HCT116 (cell line): ENCODE data around the gene TPD52L2. TPM values are rescaled to one million over a fixed set of nuclear protein-coding genes. Genes with fewer than 3 reads are reported as not detected.

Source experiments
- ATAC-seq: fragments of 200-7000 bp; cut with Tn5 transposase; 2 replicates; pipeline ENCODE4 v1.9.1; 2020; ENCODE audit warnings: mild to moderate bottlenecking, moderate library complexity
- BruUV-seq: library from RNA; stranded (reverse); fragments of 400-500 nt; replicated peaks from 2 replicates; lab custom pipeline; 2021; lab: Mats Ljungman, UMichigan
- CTCF ChIA-PET: fragments of 300-600 bp; sonication (Branson Sonifier 250); formaldehyde crosslinking; loops from one replicate; lab custom pipeline; 2021; ENCODE audit warnings: antibody characterized with exemption; lab: Charles Lee
- POLR2A ChIA-PET: fragments of 300-600, 350-600 bp; sonication (Branson Sonifier 250); formaldehyde crosslinking; loops from one replicate; lab custom pipeline; 2021; ENCODE audit warnings: antibody characterized with exemption; lab: Charles Lee
- RAD21 ChIA-PET, 2 experiments: fragments of 300-600 bp; sonication (Branson Sonifier 250); formaldehyde crosslinking; loops; one replicate each; lab custom pipeline; 2023; ENCODE audit warnings: low total read pairs in 2 of 2; ENCODE audit not compliant: uncharacterized antibody in 2 of 2, unreplicated experiment in 2 of 2, low non-redundant PET in 1 of 2; lab: Charles Lee
- DNase-seq: peaks from one replicate; pipeline ENCODE4 v3.0.0-alpha.2; 2010; ENCODE audit warnings: low read depth, low spot score
- H2AFZ ChIP-seq: fragments of 200-600 bp; shearing (Covaris generic), sonication (generic); 2 replicates; pipeline ENCODE4 v1.6.1; 2017; ENCODE audit warnings: low read depth, mixed run types, mixed read lengths, antibody characterized with exemption, low read length; ENCODE audit not compliant: poor library complexity, severe bottlenecking
- H3K27ac ChIP-seq: 2 replicates; pipeline ENCODE4 v1.5.1; 2012; ENCODE audit warnings: low read depth, low read length
- H3K27me3 ChIP-seq: fragments of 200-600 bp; sonication (generic); 2 replicates; pipeline ENCODE4 v1.6.1; 2016; ENCODE audit warnings: mixed run types, low read length, mixed read lengths; ENCODE audit not compliant: insufficient read depth
- H3K36me3 ChIP-seq, 2 experiments: fragments of 200-500 bp in 1 of 2; fragments of 200-600 bp in 1 of 2; sonication (Bioruptor generic) in 1 of 2; sonication (generic) in 1 of 2; 2 replicates each; pipeline versions ENCODE4 v1.5.1 to v1.6.1; 2014 to 2016; ENCODE audit warnings: low read length in 2 of 2, inconsistent platforms in 1 of 2, mixed read lengths in 1 of 2, mixed run types in 1 of 2; ENCODE audit not compliant: insufficient read depth in 2 of 2, control insufficient read depth in 1 of 2
- H3K4me1 ChIP-seq, 2 experiments: fragments of 200-600 bp in 1 of 2; sonication (generic) in 1 of 2; 2 replicates each; pipeline versions ENCODE4 v1.5.1 to v1.6.1; 2012 to 2017; ENCODE audit warnings: low read length in 2 of 2, inconsistent platforms in 1 of 2, mild to moderate bottlenecking in 1 of 2, mixed read lengths in 1 of 2, mixed run types in 1 of 2, moderate library complexity in 1 of 2; ENCODE audit not compliant: insufficient read depth in 2 of 2, control insufficient read depth in 1 of 2
- H3K4me2 ChIP-seq: fragments of 200-600 bp; sonication (generic); 2 replicates; pipeline ENCODE4 v1.6.1; 2017; ENCODE audit warnings: mixed run types, low read length, mixed read lengths
- H3K4me3 ChIP-seq, 2 experiments: fragments of 200-600 bp in 1 of 2; sonication (generic) in 1 of 2; replicated peaks in 1 of 2; 2 replicates each; pipeline ENCODE4 v1.5.1; 2011 to 2016; ENCODE audit warnings: low read length in 2 of 2, control low read depth in 1 of 2, low read depth in 1 of 2, mild to moderate bottlenecking in 1 of 2, mixed read lengths in 1 of 2, mixed run types in 1 of 2
- H3K79me2 ChIP-seq: fragments of 200-600 bp; sonication (generic); 2 replicates; pipeline ENCODE4 v1.6.1; 2017; ENCODE audit warnings: mild to moderate bottlenecking, mixed run types, low read length, moderate library complexity, mixed read lengths; ENCODE audit not compliant: insufficient read depth
- H3K9ac ChIP-seq: fragments of 200-600 bp; sonication (generic); 2 replicates; pipeline ENCODE4 v1.6.1; 2016; ENCODE audit warnings: low read length, mixed read lengths
- H3K9me2 ChIP-seq: fragments of 200-600 bp; sonication (generic), shearing (Covaris generic); 2 replicates; pipeline ENCODE4 v1.6.1; 2017; ENCODE audit warnings: mixed run types, mild to moderate bottlenecking, moderate library complexity; ENCODE audit not compliant: insufficient read depth
- H3K9me3 ChIP-seq, 2 experiments: fragments of 200-500 bp in 1 of 2; fragments of 200-600 bp in 1 of 2; sonication (Bioruptor generic) in 1 of 2; sonication (generic) in 1 of 2; 2 replicates each; pipeline ENCODE4 v1.6.1; 2014 to 2017; ENCODE audit warnings: low read length in 2 of 2, mixed read lengths in 2 of 2, inconsistent platforms in 1 of 2, low read depth in 1 of 2, mild to moderate bottlenecking in 1 of 2, mixed run types in 1 of 2, moderate library complexity in 1 of 2; ENCODE audit not compliant: control insufficient read depth in 1 of 2, insufficient read depth in 1 of 2
- H4K20me1 ChIP-seq: fragments of 200-600 bp; sonication (generic), shearing (Covaris generic); 2 replicates; pipeline ENCODE4 v1.6.1; 2017; ENCODE audit warnings: mixed run types, mild to moderate bottlenecking, moderate library complexity; ENCODE audit not compliant: insufficient read depth
- CTCF ChIP-seq, 3 experiments: fragments of 200-600 bp in 1 of 3; sonication (generic) in 1 of 3; IDR thresholded peaks in 2 of 3; conservative IDR thresholded peaks in 1 of 3; 2 replicates each; pipeline ENCODE4 v1.5.1; 2012 to 2017; ENCODE audit warnings: low read depth in 2 of 3, low read length in 2 of 3, antibody characterized with exemption in 1 of 3, borderline replicate concordance in 1 of 3, control low read depth in 1 of 3, mild to moderate bottlenecking in 1 of 3, mixed read lengths in 1 of 3, mixed run types in 1 of 3, moderate library complexity in 1 of 3; ENCODE audit not compliant: insufficient read depth in 1 of 3
- EGR1 ChIP-seq: IDR thresholded peaks from 2 replicates; pipeline ENCODE4 v1.6.1; 2012; ENCODE audit warnings: low read depth
- ELF1 ChIP-seq: IDR thresholded peaks from 2 replicates; pipeline ENCODE4 v1.6.1; 2012; ENCODE audit warnings: low read depth, borderline replicate concordance
- EZH2 ChIP-seq: fragments of 200-600 bp; sonication (generic); IDR thresholded peaks from 2 replicates; pipeline ENCODE4 v1.6.1; 2017; ENCODE audit warnings: antibody characterized with exemption, mixed run types
- FOSL1 ChIP-seq: IDR thresholded peaks from 2 replicates; pipeline ENCODE4 v1.6.1; 2012; ENCODE audit warnings: low read depth
- JUND ChIP-seq: IDR thresholded peaks from 2 replicates; pipeline ENCODE4 v1.6.1; 2012
- POLR2A ChIP-seq: IDR thresholded peaks from 2 replicates; pipeline ENCODE4 v1.7.0; 2011; ENCODE audit warnings: borderline replicate concordance; ENCODE audit not compliant: insufficient read depth, insufficient read length; ENCODE audit errors: extremely low read depth
- SIN3A ChIP-seq: IDR thresholded peaks from 2 replicates; pipeline ENCODE4 v1.6.1; 2012; ENCODE audit warnings: low read depth
- SP1 ChIP-seq: IDR thresholded peaks from 2 replicates; pipeline ENCODE4 v1.6.1; 2012; ENCODE audit warnings: low read depth
- ZNF274 ChIP-seq: fragments of 200-500 bp; sonication (Bioruptor generic); IDR thresholded peaks from 2 replicates; pipeline ENCODE4 v1.6.1; 2014; ENCODE audit warnings: mild to moderate bottlenecking, low read depth, low read length, inconsistent platforms
- intact Hi-C: fragments of 100-400 bp; cut with micrococcal nuclease; formaldehyde crosslinking; loops from 2 replicates; pipeline ENCODE4 v1.10.0; 2022
- total RNA-seq: library from RNA; stranded (reverse); gene quantifications from one replicate; pipeline ENCODE4 v1.2.1, GENCODE V29; 2021; ENCODE audit not compliant: unreplicated experiment
- TF ChIP-seq, protein P1 (sequence below): IDR thresholded peaks from 2 replicates; pipeline ENCODE4 v1.6.1; 2012

Gene TPD52L2
- total RNA-seq, 1 experiment from 2014 or later, result 149 TPM

DNA sequence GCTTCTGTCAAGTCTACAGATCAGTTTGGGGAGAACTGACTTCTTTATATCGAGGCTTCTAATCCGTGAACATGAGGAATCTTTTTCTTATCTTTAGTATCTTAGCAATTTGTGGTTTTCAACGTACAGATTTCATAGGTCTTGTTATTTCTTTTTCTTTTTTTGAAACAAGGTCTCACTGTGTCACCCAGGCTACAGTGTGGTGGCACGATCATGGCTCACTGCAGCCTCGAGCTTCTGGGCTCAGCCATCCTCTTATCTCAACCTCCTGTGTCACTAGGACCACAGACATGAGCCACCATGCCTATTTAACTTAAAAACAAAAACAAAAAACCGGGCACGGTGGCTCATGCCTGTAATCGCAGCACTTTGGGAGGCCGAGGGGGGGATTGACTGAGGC is 59.2 kb downstream of the TPD52L2 start:
- Histone ChIP-seq H3K36me3 (peaks cover 13 to 14% of the 10 kb centered on the region in 2 experiments), H3K27me3 (no peaks in the 10 kb centered on the region), H3K4me3 (no peak overlapping the region), H3K27ac (no peak overlapping the region), H3K9me3 (no peaks in the 10 kb centered on the region), H3K4me1 (no peaks in the 10 kb centered on the region), H3K9ac (no peak overlapping the region), H3K4me2 (no peak overlapping the region), H2AFZ (no peak overlapping the region), H4K20me1 (no peaks in the 10 kb centered on the region), H3K79me2 (peaks cover 65% of the 10 kb centered on the region), H3K9me2 (no peaks in the 10 kb centered on the region)
- ATAC-seq (no peak), DNase-seq (no peak)
- no TSS peak for BruUV-seq
- intact Hi-C loops, result no loop called here
- RAD21 ChIA-PET, result no interaction called here
- TF ChIP-seq CTCF (IDR thresholded peaks at IDR 0.05 in 2 of 3, conservative IDR thresholded peaks at IDR 0.05 in 1 of 3; ENCODE audit: borderline replicate concordance in 1 of 3, insufficient read depth in 1 of 3, low read depth in 2 of 3, low read length in 2 of 3), result no peak
- CTCF ChIA-PET, result no interaction called here
- POLR2A ChIA-PET, result no interaction called here

GRCh38 chr20:63926298-63926697 is 61.2 kb downstream of the TPD52L2 start:
- Histone ChIP-seq H3K4me2 (no peak overlapping the region), H3K36me3 (peaks cover 25 to 28% of the 10 kb centered on the region in 2 experiments), H3K27ac (no peak overlapping the region), H3K27me3 (no peaks in the 10 kb centered on the region), H3K79me2 (peaks cover 54% of the 10 kb centered on the region), H3K9me3 (no peaks in the 10 kb centered on the region), H3K4me3 (no peak overlapping the region), H4K20me1 (no peaks in the 10 kb centered on the region), H2AFZ (no peak overlapping the region), H3K9me2 (no peaks in the 10 kb centered on the region), H3K9ac (no peak overlapping the region), H3K4me1 (no peaks in the 10 kb centered on the region)
- intact Hi-C loops, result no loop called here
- POLR2A ChIA-PET, result no interaction called here
- TF ChIP-seq SP1 (no peak), EZH2 (no peak), SIN3A (no peak), CTCF (IDR thresholded peaks at IDR 0.05 in 2 of 3, conservative IDR thresholded peaks at IDR 0.05 in 1 of 3; ENCODE audit: borderline replicate concordance in 1 of 3, insufficient read depth in 1 of 3, low read depth in 2 of 3, low read length in 2 of 3) (no peak), FOSL1 (no peak), ZNF274 (no peak), JUND (no peak), POLR2A (no peak), ELF1 (no peak), EGR1 (no peak)
- TF ChIP-seq, protein P1, sequence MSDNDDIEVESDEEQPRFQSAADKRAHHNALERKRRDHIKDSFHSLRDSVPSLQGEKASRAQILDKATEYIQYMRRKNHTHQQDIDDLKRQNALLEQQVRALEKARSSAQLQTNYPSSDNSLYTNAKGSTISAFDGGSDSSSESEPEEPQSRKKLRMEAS, result no peak
- BruUV-seq, result no TSS peak
- ATAC-seq (no peak), DNase-seq (no peak)
- RAD21 ChIA-PET, result no interaction called here
- CTCF ChIA-PET, result no interaction called here
